Loucy (cell line): Measurements from ENCODE around the gene PPP4C.

ENCODE experiments used
- CTCF ChIP-seq: fragments of 200-600 bp; sonication (generic); conservative IDR thresholded peaks from 2 replicates; pipeline ENCODE4 v1.5.1; 2014; ENCODE audit warnings: mild to moderate bottlenecking, antibody characterized with exemption, low read length
- EZH2phosphoT487 ChIP-seq: fragments of 200-600 bp; IDR thresholded peaks from 2 replicates; pipeline ENCODE4 v1.6.1; 2018; ENCODE audit warnings: antibody characterized with exemption, mild to moderate bottlenecking, moderate library complexity, borderline replicate concordance

- TF ChIP-seq CTCF (no peak), EZH2phosphoT487 (no peak)
Measured at GRCh38 chr16:30078744-30079143, 3.0 kb downstream of the PPP4C start.
